ENCODE results near the gene CD300E.

CD300E gene

GRCh38 chr17:74659889-74660288 is 36.4 kb upstream of the CD300E start:
- no peak overlapping the region for H3K4me2 ChIP-seq (ENCODE audit: low read length)

GRCh38 chr17:74658620-74659019 is 35.1 kb upstream of the CD300E start:
- Histone ChIP-seq H3K79me2 (ENCODE audit: low read length) (no peaks in the 10 kb centered on the region), H3K4me2 (ENCODE audit: low read length) (no peak overlapping the region), H3K36me3 (replicated peaks; ENCODE audit: low read depth, low read length) (no peaks in the 10 kb centered on the region), H4K20me1 (ENCODE audit: insufficient read depth, low read length) (no peaks in the 10 kb centered on the region), H3K4me1 (ENCODE audit: low read length) (no peaks in the 10 kb centered on the region), H3K9me3 (ENCODE audit: insufficient read depth, low read length) (no peaks in the 10 kb centered on the region), H3K27ac (ENCODE audit: low read length) (no peak overlapping the region), H3K9ac (ENCODE audit: low read length) (no peak overlapping the region), H2AFZ (ENCODE audit: low read depth, low read length) (no peak overlapping the region), H3K27me3 (ENCODE audit: low read depth, low read length) (peaks cover 33% of the 10 kb centered on the region), H3K4me3 (ENCODE audit: low read length) (no peak overlapping the region)
- TF ChIP-seq CTCF (IDR thresholded peaks at IDR 0.05; ENCODE audit: low read depth, low read length) (no peak), EZH2phosphoT487 (IDR thresholded peaks at IDR 0.05; ENCODE audit: low read depth) (no peak)

More at GRCh38 chr17:74659889-74660288, 36.4 kb upstream of the CD300E start:
- H3K36me3 ChIP-seq (replicated peaks; ENCODE audit: low read depth, low read length) = no peaks in the 10 kb centered on the region
- H3K4me1 ChIP-seq (ENCODE audit: low read length) = no peaks in the 10 kb centered on the region
- H3K27me3 ChIP-seq (ENCODE audit: low read depth, low read length) = peaks cover 32% of the 10 kb centered on the region
- H4K20me1 ChIP-seq (ENCODE audit: insufficient read depth, low read length) = no peaks in the 10 kb centered on the region
- H3K9me3 ChIP-seq (ENCODE audit: insufficient read depth, low read length) = no peaks in the 10 kb centered on the region
- TF ChIP-seq EZH2phosphoT487 (IDR thresholded peaks at IDR 0.05; ENCODE audit: low read depth) (no peak), CTCF (IDR thresholded peaks at IDR 0.05; ENCODE audit: low read depth, low read length) (no peak)
- H3K9ac ChIP-seq (ENCODE audit: low read length) = no peak overlapping the region
- no peak overlapping the region for H3K27ac ChIP-seq (ENCODE audit: low read length)
- H3K79me2 ChIP-seq (ENCODE audit: low read length) = no peaks in the 10 kb centered on the region
- no peak overlapping the region for H2AFZ ChIP-seq (ENCODE audit: low read depth, low read length)
- H3K4me3 ChIP-seq (ENCODE audit: low read length) = no peak overlapping the region

- H3K27me3 ChIP-seq (ENCODE audit: low read depth, low read length) = peaks cover 57% of the 10 kb centered on the region
- H3K4me1 ChIP-seq (ENCODE audit: low read length) = no peaks in the 10 kb centered on the region
- no peak overlapping the region for H3K27ac ChIP-seq (ENCODE audit: low read length)
- H3K9me3 ChIP-seq (ENCODE audit: insufficient read depth, low read length) = no peaks in the 10 kb centered on the region
- H3K4me2 ChIP-seq (ENCODE audit: low read length) = no peak overlapping the region
- no peaks in the 10 kb centered on the region for H3K79me2 ChIP-seq (ENCODE audit: low read length)
- TF ChIP-seq CTCF (IDR thresholded peaks at IDR 0.05; ENCODE audit: low read depth, low read length) = no peak
- TF ChIP-seq EZH2phosphoT487 (IDR thresholded peaks at IDR 0.05; ENCODE audit: low read depth) = no peak
- H3K9ac ChIP-seq (ENCODE audit: low read length) = no peak overlapping the region
- H3K36me3 ChIP-seq (replicated peaks; ENCODE audit: low read depth, low read length) = no peaks in the 10 kb centered on the region
- no peak overlapping the region for H2AFZ ChIP-seq (ENCODE audit: low read depth, low read length)
- no peaks in the 10 kb centered on the region for H4K20me1 ChIP-seq (ENCODE audit: insufficient read depth, low read length)
- no peak overlapping the region for H3K4me3 ChIP-seq (ENCODE audit: low read length)
Observed at GRCh38 chr17:74654742-74655141, 31.2 kb upstream of the CD300E start.

- Histone ChIP-seq H3K36me3 (replicated peaks; ENCODE audit: low read depth, low read length) (no peaks in the 10 kb centered on the region), H3K4me3 (ENCODE audit: low read length) (no peak overlapping the region), H3K9ac (ENCODE audit: low read length) (no peak overlapping the region), H3K4me1 (ENCODE audit: low read length) (no peaks in the 10 kb centered on the region), H3K27me3 (ENCODE audit: low read depth, low read length) (peaks cover 75% of the 10 kb centered on the region), H4K20me1 (ENCODE audit: insufficient read depth, low read length) (no peaks in the 10 kb centered on the region), H3K9me3 (ENCODE audit: insufficient read depth, low read length) (no peaks in the 10 kb centered on the region), H3K27ac (ENCODE audit: low read length) (no peak overlapping the region), H2AFZ (ENCODE audit: low read depth, low read length) (no peak overlapping the region), H3K4me2 (ENCODE audit: low read length) (no peak overlapping the region), H3K79me2 (ENCODE audit: low read length) (no peaks in the 10 kb centered on the region)
- TF ChIP-seq CTCF (IDR thresholded peaks at IDR 0.05; ENCODE audit: low read depth, low read length) = no peak
- TF ChIP-seq EZH2phosphoT487 (IDR thresholded peaks at IDR 0.05; ENCODE audit: low read depth) = no peak
Observed at GRCh38 chr17:74652020-74652419, 28.5 kb upstream of the CD300E start.

All from OCI-LY3 (cell line).